NCI-H1092 treated with DMSO at 0.1 percent for 48 hours (cell line): Measurements from ENCODE around the gene PARN.
A peak's percentile ranks its signal among the peaks of the same experiment; 100 is the strongest.

Experiments used
- DNase-seq: peaks from one replicate; lab custom pipeline; 2025; lab: John Stamatoyannopoulos, UW

Gene PARN

GRCh38 chr16:14529010-14529669, 100.9 kb downstream of the PARN start:
- peak; percentile 62 for DNase-seq

DNA sequence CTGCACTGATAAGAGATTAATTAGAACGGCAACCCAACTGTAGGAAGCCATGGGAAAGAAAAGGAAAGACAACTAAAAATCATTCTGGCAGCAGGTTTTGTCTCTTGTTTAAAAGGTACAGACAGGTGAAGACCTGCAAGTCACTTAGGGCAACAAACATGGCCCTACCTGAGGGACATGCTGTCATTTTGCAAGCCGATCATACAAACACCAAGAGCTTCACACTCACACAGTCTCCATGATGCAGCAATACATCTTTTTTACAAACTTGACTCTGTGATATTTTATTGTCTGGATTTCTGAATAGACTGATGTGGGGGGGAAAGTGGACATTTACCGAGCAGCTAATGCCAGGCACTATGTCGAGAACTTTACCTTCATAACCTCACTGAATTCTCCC, 101.8 kb downstream of the PARN start:
- DNase-seq, result no peak

- no peak for DNase-seq
These were observed 102.5 kb downstream of the PARN start for GRCh38 chr16:14527411-14528044.

DNA sequence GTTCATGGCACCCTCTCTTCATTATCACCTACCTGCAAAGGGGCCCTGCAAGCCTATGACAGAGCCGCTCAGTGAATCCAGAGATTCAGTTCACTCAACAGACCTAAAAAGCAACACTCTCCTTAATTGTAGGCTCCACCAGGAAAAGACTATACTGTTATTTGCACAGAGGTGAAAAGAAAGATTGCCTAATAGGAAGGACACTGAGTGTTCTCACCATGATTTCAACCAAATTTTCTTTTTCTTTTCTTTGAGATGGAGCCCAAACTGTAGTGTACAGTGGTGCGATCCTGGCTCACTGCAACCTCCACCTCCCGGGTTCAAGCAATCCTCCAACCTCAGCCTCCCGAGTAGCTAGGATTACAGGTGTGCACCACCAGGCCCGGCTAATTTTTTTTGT, 104.5 kb downstream of the PARN start:
- no peak for DNase-seq

GRCh38 chr16:14524979-14525378, 105.1 kb downstream of the PARN start:
- no peak for DNase-seq

GRCh38 chr16:14523632-14524031, 106.4 kb downstream of the PARN start:
- no peak for DNase-seq

DNA sequence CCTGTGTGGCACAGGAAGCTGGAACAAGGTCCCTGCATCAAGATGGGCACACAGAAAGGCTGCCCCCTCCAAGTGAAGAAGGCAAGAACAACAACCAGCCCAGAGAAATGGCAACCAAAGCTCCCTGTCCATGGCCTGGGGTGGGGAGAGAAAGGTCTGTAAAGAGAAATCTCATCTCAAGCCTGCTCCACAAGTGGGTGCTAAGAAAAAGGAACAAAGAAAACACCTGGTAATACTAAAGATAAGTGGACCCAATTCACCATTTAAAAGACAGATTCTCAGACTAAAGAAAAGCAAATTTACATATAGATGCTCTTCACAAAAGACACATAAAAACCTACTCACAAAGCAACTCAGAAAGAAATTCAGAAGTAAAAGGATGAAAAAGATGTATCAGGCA, 107.4 kb downstream of the PARN start:
- DNase-seq, result no peak

DNA sequence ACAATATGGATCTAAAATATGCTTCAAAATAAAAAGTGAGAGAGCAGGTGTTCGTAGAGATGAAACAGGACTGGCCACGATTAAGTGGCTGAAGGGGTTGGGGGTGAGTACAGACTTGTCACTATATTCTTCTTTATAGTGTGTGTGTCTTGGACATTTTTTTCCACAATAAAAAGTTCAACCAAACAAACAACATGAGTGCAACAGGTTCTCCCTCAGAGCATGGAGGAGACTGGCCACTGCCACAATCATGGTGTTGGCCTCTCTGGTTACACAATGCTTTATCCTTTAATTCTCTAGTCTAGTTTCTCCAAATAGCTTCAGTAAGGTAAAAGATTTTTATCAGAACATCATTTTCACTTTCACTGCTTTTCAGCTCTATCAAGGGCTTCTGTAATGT, 109.3 kb downstream of the PARN start:
- no peak for DNase-seq

DNA sequence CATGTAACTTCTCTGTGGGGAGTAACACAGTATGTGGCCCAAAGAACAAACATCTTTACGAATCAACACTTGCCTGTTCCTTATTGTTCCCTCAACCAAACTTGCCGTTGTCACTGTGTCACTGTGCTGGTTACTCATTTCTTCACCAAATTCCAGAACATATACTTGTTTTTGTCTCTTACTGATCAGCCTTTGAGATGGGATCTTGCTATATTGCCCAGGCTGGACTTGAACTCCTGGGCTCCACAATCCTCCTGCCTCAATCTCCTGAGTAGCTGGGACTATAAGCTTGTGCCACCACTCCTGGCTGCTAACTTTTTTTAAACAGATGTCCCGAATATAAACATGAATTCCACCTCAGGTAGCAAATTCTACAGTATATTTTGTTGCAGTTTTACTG, 115.1 kb downstream of the PARN start:
- DNase-seq, result no peak

GRCh38 chr16:14513389-14514107, 116.5 kb downstream of the PARN start:
- no peak for DNase-seq

GRCh38 chr16:14511800-14512135, 118.3 kb downstream of the PARN start:
- DNase-seq, result no peak

GRCh38 chr16:14510939-14511799, 118.9 kb downstream of the PARN start:
- no peak for DNase-seq

DNA sequence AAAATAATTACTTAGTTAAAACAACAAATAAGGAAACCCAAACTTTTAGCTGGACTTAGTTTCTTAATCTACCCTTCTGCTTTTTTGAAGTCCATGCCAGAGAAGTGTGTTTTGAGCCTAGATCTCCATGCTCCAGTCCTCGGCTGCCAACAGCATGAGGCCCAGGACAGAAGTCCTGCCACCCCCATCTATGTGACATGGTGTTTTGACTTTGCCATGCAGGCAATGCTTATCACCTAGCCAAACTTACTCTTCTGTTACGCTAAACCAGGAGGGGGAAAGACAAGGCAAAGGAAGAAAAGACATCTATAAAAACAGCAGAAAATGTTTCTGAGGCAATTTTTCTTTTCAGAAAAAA, 119.5 kb downstream of the PARN start:
- no peak for DNase-seq

DNA sequence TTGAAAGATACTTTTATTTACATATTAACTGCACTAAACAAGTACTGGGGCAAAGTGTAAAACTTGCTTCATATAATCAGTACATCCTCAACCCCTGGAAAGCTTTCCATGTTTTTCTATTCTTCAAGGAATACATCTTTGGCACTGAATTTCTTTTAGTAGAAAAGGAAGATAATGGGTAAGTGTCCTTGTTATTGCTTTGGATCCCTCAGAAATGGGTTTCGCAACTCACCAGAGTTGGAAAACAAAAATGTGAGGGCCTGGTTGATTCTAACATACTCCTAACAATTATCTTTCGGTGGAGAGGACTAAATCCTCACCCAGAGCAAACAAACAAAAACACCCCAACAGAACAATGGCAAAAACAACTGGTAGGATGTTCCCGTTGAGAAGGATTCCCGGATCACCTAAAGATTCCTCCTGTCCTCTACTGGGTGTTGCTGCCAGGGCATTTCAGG, 120.4 kb downstream of the PARN start:
- DNase-seq, result no peak

GRCh38 chr16:14509055-14509454, 121.0 kb downstream of the PARN start:
- DNase-seq, result no peak

GRCh38 chr16:14505846-14506245, 124.2 kb downstream of the PARN start:
- DNase-seq, result no peak

GRCh38 chr16:14502932-14503741, 126.9 kb downstream of the PARN start:
- no peak for DNase-seq

- DNase-seq, result no peak
These were observed 127.7 kb downstream of the PARN start for GRCh38 chr16:14502256-14502875.

- DNase-seq, result peak; percentile 88
These were observed 128.5 kb downstream of the PARN start for GRCh38 chr16:14501331-14502255.

GRCh38 chr16:14500791-14501190, 129.3 kb downstream of the PARN start:
- DNase-seq, result no peak
